ENCODE measurements around the gene MYADML2. TPM values are rescaled to one million over a fixed set of nuclear protein-coding genes. Genes with fewer than 3 reads are reported as not detected.
"Not testable (repeated sequence)": the region's sequence is repeated elsewhere in the genome, so short reads cannot be mapped to it uniquely, and the experiment has no call there.

MYADML2 gene
- total RNA-seq, 1 donor from 2014 or later = not detected

GRCh38 chr17:81956607-81957589 is 9.9 kb upstream of the MYADML2 start:
- Mint-ChIP-seq H3K4me3 (peak overlapping the region; percentile 29), H3K27me3 (ENCODE audit: low read depth) (peaks cover 23% of the 10 kb centered on the region), H3K9me3 (no peaks in the 10 kb centered on the region), H3K27ac (ENCODE audit: unreplicated experiment) (no peak overlapping the region), H3K4me1 (peaks cover 9% of the 10 kb centered on the region), H3K36me3 (ENCODE audit: low read depth) (no peaks in the 10 kb centered on the region)
- no peak for DNase-seq (ENCODE audit: low read depth, low spot score)
- TF ChIP-seq CTCF (conservative IDR thresholded peaks at IDR 0.05) = no peak

- no peak for TF ChIP-seq CTCF (conservative IDR thresholded peaks at IDR 0.05)
- no peak overlapping the region for H3K4me3 Mint-ChIP-seq
- H3K27me3 Mint-ChIP-seq (ENCODE audit: low read depth) = peaks cover 23% of the 10 kb centered on the region
- peaks cover 13% of the 10 kb centered on the region for H3K4me1 Mint-ChIP-seq
- no peaks in the 10 kb centered on the region for H3K9me3 Mint-ChIP-seq
- H3K27ac Mint-ChIP-seq (ENCODE audit: unreplicated experiment) = peak overlapping the region; percentile 27
- no peaks in the 10 kb centered on the region for H3K36me3 Mint-ChIP-seq (ENCODE audit: low read depth)
- DNase-seq (ENCODE audit: low read depth, low spot score) = no peak
Measured at GRCh38 chr17:81955756-81956544, 8.9 kb upstream of the MYADML2 start.

GRCh38 chr17:81955058-81955681 is 8.1 kb upstream of the MYADML2 start:
- peaks cover 20% of the 10 kb centered on the region for H3K27me3 Mint-ChIP-seq (ENCODE audit: low read depth)
- no peak overlapping the region for H3K4me3 Mint-ChIP-seq
- H3K9me3 Mint-ChIP-seq = no peaks in the 10 kb centered on the region
- H3K36me3 Mint-ChIP-seq (ENCODE audit: low read depth) = no peaks in the 10 kb centered on the region
- peaks cover 17% of the 10 kb centered on the region for H3K4me1 Mint-ChIP-seq
- DNase-seq (ENCODE audit: low read depth, low spot score) = no peak
- H3K27ac Mint-ChIP-seq (ENCODE audit: unreplicated experiment) = peak overlapping the region; percentile 43
- TF ChIP-seq CTCF (conservative IDR thresholded peaks at IDR 0.05) = no peak

GRCh38 chr17:81954131-81955057 is 7.4 kb upstream of the MYADML2 start:
- no peak for TF ChIP-seq CTCF (conservative IDR thresholded peaks at IDR 0.05)
- peak overlapping the region; percentile 15 for H3K4me3 Mint-ChIP-seq
- DNase-seq (ENCODE audit: low read depth, low spot score) = no peak
- H3K9me3 Mint-ChIP-seq = no peaks in the 10 kb centered on the region
- peak overlapping the region; percentile 43 for H3K27ac Mint-ChIP-seq (ENCODE audit: unreplicated experiment)
- H3K36me3 Mint-ChIP-seq (ENCODE audit: low read depth) = no peaks in the 10 kb centered on the region
- H3K27me3 Mint-ChIP-seq (ENCODE audit: low read depth) = peaks cover 20% of the 10 kb centered on the region
- peaks cover 17% of the 10 kb centered on the region for H3K4me1 Mint-ChIP-seq

GRCh38 chr17:81953443-81953842 is 6.4 kb upstream of the MYADML2 start:
- DNase-seq (ENCODE audit: low read depth, low spot score); H3K36me3 Mint-ChIP-seq (ENCODE audit: low read depth); H3K9me3 Mint-ChIP-seq; H3K27ac Mint-ChIP-seq (ENCODE audit: unreplicated experiment): not testable (repeated sequence)
- H3K27me3 Mint-ChIP-seq (ENCODE audit: low read depth) = peaks cover 13% of the 10 kb centered on the region
- peak overlapping the region; percentile 9 for H3K4me3 Mint-ChIP-seq
- H3K4me1 Mint-ChIP-seq = peaks cover 14% of the 10 kb centered on the region
